NOMO-1 treated with dmso at 0.1 percent for 144 hours (cell line): ENCODE data around the gene KRTAP9-7.
"Not testable (repeated sequence)": the region's sequence is repeated elsewhere in the genome, so short reads cannot be mapped to it uniquely, and the experiment has no call there.

ENCODE experiments used
- DNase-seq: peaks from one replicate; lab custom pipeline; 2025; ENCODE audit not compliant: unreplicated experiment; lab: John Stamatoyannopoulos, UW

KRTAP9-7 gene

DNA sequence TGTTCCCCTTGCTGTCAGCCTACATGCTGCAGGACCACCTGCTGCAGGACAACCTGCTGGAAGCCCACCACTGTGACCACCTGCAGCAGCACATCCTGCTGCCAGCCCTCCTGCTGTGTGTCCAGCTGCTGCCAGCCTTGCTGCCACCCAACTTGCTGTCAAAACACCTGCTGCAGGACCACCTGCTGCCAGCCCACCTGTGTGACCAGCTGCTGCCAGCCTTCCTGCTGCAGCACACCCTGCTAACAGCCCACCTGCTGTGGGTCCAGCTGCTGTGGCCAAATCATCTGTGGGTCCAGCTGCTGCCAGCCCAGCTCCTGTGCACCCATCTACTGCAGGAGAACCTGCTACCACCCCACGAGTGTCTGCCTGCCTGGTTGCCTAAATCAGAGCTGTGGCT is 4.2 kb upstream of the KRTAP9-7 start:
- DNase-seq = not testable (repeated sequence)

DNA sequence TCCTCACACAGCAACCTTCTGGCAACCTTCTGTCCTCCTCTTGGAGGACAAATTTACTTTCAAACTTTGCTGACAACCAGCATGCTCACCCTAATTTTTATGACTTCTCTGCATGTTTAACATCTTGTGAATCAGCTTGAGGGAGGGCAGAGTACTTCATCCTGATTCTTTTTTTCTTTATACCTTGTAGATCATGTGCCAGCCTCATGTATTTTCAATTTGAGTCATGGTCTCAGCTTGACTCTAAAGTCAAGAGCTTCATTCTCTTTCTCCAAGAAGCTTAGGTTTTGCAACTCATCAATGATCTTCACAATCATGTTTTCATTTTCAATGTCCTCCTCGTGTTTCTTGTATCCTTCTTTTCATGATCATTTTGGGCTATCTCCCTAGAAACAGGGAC is 3.6 kb upstream of the KRTAP9-7 start:
- no peak for DNase-seq

DNA sequence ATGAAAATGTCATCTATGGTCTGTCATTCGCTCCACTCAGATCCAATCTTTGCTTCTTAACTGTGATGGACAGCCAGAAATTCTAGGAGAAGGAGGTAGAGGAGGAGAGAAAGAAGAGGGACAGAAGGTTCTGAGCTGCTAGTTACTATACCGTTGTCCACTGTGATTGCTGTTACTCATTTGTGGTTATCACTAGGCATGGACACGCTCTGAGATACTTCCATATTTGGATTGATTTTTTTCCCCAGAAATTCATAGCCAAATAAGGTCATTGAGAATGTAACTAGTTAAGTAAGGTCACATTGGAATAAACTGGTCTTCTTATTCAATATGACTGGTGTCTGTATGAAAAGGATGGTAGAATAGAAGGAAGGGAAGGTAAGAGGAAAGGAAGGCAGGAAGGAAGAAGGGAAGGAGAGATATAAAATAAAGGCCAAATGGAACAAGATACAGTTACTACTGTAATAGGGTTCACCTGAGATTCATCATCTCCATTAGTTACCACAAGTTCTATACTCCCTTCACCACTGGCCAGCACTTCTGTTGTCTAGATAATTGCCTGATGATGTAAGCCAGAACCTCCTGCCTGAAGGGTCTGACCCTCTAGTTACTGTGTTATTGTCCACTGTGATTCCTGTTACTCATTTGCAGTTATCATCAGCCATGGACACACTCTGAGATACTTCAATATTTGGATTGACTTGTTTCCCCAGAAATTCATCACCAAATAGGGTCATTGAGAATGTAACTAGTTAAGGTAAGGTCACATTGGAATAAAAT is 2.9 kb downstream of the KRTAP9-7 start:
- no peak for DNase-seq

DNA sequence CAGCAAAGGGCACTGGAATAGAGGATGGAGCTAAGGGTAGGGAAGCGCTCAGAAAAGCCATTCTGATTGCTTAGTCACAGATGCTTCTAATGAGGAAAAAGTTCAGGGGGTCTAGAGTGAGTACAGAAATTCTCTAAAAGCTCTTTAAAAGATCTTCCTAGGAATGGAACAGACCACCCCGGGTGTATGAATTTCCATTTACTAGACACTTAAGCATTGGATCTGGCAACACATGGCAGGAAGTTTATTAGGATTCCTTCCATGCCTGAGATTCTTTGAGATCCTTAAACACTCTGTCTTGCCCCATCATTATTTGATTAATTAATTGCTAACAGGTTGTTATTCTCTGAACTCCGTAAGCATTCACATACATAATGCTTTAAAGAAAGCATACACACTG is 8.5 kb downstream of the KRTAP9-7 start:
- no peak for DNase-seq

DNA sequence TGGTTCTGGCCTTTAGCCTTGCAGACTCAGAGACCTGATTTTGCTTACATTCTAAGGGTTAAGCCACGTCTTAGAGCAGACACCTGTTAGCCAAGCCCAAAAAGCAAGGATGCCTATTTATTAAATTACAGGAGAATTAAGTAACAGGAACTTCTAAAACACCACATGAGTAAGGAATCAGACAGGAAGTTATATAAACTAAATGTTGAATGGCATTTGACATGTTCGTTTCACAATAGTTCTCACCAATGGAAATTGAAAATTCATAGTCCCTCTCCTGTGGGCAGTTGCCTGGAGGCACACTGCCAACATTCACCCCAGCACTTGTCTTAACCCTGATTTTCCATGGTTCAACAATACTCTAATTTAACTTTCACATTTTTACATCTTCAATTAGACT is 9.0 kb downstream of the KRTAP9-7 start:
- DNase-seq = no peak

DNA sequence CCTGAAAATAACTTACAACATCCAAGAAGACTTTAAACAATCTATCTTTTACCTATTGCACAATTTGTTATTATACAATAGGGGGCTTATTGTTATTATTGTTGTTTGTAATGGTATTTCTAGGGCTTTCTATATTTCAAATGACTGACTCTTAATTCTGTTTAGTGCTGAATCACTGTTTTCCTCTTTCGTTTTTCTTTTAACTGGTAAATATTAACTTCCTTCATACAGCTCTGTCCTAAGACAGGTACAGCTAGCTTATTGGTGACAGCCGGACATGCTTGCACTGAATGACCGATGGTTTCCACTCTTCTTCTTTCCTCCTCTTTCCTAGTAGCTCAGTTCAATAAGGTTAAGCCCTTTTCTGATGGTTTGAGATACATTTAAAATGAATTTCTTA is 11.6 kb downstream of the KRTAP9-7 start:
- no peak for DNase-seq

DNA sequence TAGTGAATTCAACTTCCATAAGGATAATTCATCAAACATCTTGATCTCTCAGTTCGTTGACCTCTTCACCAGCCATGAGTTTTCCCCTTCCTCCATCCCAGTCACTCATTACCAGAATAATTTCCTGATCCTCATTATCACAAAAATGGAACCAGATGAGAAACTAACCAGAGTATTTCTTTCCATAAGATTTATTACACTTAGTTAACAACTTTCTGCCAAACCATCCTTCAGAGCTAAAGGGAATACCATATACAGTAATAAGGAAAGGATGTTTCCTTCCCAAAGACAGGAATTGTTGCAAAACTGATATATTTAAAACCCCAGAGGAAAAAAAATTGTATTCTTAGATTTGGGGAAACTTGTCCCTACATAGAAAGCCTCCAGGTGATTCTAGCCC is 18.5 kb downstream of the KRTAP9-7 start:
- no peak for DNase-seq

DNA sequence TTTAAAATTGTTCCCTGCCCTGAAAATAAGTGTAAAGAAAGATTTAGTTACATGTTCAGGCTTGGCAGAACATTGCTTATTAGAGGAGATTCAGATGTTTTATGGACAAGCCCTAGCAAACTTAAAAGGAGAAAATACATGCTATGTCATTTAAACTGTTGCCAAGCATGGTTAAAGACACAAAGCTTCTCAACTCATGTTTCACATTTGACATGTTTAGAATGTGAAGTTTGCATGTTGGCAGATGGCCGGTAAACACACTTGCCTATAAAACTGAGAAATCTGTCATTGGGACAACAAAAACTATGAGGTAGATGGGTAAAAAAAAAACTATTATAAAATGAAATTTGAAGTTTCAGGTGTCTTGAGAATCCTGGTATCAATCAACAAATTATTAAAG is 21.3 kb downstream of the KRTAP9-7 start:
- DNase-seq = no peak

DNA sequence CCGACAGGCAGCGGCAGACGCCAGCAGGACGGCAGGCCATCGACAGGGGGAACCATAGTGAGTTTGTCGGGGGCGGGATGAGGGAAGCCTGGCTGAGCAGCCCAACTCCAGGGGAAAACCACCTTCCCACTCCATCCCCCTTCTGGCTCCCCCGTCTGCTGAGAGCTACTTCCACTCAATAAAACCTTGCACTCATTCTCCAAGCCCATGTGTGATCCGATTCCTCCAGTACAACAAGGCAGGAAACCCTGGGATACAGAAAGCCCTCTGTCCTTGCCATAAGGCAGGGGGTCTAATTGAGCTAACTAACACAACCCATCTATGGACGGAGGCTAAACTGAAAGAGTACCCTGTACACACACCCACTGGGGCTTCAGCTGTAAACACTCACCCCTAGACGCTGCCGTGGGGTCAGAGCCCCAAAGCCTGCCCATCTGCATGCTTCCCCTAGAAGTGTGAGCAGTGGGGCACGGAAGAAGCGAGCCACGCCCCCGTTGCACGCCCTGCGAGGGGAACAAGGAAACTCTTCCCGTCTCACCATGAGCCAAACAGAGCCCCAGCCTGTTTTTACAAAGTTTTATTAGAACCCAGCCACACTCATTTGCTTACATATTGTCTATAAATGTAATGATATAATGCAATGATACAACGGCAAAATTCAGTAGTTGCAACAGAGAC is 23.1 kb downstream of the KRTAP9-7 start:
- DNase-seq = no peak

DNA sequence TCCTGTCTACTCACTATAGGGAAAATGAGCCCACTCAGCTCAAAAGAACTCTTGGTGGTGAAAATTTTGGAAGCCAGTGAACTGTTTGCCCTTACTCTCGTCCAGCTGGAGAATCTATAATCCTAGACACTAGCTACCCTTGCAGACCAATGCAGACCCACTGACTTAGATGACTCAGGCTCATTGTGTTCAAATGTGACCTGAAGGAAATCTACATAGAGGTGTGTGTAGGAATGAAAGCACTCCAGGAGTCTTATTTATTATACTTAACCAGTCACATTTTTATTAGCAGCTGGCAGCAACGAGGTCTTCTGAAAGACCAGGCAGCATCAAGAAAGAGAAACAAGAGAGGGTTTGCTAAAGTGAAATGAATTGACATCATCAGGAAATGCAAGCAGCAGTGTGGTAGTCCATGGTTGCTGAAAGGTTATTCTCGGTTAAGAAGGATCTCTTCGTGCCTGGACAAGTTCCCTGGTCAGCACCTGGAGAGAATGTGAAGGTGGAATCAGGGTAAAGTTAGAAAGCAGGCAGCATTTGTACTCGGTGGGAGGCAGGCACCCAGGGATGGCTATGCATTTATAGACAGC is 25.8 kb downstream of the KRTAP9-7 start:
- no peak for DNase-seq

DNA sequence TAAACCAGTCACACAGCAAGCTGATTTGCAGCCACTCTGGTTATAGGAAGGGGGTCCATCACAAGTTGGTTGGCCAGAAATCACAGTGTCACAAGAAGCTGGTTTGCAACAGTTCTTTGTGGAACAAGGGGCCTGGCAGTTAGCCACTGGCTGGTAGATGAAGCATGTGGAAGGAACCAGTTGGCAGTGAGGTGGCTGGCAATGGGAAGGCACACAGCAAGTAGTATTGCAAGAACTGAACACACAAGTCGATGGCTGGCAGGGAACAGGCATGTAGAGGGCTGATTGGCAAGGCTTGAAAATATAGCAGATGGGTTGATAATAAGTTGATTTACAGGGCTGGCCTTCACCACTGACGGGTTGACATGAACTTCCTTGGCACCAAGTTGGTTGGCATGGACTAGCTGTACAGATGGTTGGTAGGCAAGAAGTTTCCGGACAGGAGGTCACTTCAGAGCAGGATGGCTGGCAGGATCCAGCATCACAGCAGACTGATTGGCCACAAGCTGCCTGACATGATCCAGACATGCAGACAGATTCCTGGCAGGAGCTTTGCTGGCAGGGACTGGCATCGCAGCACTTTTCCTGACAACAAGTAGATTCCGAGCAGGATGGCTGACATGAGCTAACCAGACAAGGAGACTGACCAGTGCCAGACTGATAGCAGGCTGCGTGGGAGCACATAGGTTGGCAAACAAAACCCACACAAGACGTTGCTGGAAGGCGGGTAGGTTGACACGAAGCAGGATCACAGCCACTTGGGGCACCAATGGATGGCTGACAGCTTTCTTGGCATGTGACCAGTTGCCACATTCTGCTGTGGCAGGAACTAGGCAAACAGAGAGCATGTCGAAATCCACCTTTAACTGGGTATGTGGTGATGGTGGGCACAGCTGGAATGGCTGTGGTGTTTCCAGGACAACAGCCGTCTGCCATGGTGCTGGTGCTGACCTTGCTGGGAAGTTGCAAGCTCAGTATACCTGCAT is 26.7 kb downstream of the KRTAP9-7 start, which contains the start of gene KRTAP29-1:
Gene KRTAP29-1, minus strand, starts transcription at position 936 of the 986 bp plus-strand sequence. Its CDS starts 0 bp downstream, at position 936.
- no peak for DNase-seq

DNA sequence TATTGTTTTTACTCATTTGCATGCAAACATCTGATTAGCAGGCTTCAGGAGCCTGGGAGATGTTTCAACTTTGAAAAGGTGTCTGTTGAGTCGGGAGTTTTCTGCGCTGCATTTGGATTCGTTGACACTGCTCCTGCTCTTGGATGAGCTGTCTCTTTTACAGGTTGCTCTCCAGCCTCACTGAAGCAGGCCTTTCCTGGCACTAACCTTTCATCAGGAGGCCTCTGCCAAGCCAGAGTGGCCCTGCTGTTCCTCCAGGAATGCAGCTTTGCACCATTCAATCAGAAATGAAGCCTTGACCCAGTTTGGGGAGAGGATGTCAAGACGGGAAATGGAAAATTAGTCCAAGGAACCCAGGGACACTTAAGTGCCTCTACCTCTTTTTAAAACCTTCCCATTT is 27.5 kb downstream of the KRTAP9-7 start:
- no peak for DNase-seq

DNA sequence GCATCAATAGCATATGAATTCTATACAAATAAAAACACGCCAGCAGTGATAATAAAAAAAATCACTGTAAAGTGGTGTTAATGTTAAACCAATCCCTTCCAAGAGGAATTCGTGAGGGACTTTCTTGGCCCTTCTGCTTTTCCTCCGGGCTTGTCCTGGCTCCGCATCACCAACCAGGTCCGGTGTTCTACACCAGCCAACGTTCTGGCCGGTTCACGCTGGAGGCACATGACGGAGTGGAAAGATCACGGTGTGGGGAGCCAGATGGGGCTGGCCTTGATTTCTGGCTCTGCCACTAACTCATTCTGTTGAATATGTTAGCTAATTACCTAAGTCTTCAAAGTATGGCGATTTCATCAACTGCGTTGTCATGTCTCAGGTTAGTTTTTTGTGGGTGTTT is 28.6 kb downstream of the KRTAP9-7 start:
- no peak for DNase-seq

DNA sequence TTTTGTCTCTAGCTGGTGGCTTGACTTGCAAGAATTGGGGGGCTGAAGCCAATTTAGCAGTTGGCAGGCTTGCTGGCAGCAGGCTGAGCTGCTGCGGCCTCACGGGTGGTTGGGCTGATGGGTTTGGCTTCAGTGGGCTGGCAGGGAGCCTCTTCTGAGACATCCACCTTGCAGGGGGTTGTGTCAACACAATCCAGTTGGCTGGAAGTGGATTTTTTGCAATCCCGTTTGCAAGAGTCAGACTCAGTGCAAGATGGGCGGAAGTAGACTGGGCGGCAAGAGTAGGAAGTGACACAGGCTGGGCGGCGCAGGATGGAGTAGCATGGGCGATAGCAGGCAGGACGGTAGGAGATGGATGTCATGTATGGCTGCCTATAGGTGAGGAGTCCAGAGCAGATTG is 32.1 kb downstream of the KRTAP9-7 start:
- no peak for DNase-seq

DNA sequence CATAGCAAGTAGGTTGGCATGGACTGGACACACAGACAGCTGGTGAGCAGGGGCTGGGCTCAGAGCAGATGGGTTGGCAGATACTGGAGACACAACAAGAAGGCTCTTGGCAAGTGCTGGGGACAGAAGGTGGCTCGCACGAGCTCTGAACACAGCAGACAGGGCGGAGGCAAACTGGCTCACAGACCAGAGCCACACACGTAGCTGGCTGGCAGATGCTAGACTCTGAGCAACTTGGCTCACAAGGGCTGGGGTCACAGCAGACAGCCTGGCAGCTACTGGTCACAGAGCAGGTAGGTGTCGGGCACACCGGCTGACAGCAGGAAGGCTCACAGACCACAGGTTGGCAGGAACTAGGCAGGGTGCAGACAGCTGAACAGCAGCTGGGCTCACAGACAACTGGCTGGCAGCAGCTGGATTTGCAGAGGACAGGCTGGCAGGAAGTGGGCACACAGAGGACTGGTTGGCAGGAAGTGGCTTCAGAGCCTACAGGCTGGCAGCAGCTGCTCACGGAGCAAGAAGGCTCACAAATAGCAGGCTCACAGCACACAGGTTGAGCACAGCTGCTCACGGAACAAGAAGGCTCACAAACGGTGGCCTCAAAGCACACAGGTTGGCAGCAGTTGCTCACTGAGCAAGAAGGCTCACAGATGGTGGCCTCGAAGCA is 32.9 kb downstream of the KRTAP9-7 start:
- no peak for DNase-seq

DNA sequence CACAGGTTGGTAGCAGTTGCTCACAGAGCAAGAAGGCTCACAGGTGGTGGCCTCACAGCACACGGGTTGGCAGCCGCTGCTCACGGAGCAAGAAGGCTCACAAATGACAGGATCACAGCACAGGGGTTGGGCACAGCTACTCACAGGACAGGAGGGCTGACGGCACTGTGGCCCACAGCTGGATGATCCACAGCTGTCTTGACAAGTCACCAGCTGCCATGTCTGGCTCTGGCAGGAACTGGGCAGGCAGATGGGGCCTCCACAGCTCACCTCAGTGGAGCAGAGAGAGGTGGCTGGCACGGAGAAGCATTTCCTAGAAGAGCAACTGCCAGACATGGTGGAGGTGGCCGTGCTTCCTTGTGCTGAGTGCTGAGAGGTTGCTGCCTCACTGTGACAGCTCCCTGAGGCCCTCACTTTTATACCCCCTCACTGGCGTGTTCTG is 33.4 kb downstream of the KRTAP9-7 start, which contains the start of gene KRTAP16-1:
Gene KRTAP16-1, minus strand, starts transcription at position 392 of the 442 bp plus-strand sequence. Its CDS starts 56 bp downstream, at position 336.
- DNase-seq = no peak

DNA sequence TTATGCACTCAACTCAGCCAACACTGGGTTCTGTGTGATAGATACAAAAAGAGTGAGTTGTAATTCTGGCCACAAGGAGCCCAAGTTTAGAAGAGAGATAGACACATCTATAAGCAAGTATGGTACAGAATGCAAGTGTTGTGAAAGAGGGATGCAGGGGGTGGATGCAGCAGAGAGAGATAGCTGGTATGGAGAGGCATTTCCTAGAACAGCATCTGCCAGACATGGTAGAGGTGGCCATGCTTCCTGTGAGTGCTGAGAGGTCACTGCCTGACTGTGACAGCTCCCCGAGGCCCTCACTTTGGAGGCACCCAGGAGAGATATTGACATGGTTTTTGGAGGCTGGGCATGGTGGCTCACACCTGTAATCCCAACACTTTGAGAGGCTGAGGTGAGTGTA is 35.6 kb downstream of the KRTAP9-7 start:
- no peak for DNase-seq

DNA sequence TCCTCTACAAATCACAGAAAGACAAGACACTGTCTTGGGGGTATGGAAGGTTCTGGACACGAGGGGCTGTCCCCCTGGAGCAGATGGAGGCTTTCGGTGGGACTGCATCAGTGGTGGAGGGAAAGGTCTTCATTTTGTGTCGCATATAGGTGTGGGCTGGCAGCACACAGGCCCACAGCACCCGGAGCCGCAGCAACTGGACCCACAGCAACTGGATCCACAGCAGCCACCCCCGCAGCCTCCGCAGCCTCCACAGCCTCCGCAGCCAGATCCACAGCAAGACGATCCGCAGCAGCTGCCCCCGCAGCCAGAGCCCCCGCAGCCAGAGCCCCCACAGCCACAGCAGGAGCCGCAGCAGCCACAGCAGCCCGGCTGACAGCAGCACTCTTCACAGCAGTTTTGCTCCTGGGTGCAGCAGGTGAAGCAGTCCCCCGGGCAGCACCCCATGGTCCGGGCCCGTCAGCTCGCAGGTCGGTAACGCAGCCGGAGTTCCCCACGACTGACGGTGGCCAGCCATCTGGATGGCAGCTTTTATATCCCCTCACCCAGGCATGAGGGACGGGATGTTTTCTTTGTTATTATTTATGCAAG is 39.8 kb downstream of the KRTAP9-7 start, which contains the start of gene KRTAP17-1:
Gene KRTAP17-1, minus strand, starts transcription at position 507 of the 591 bp plus-strand sequence. Its CDS starts 60 bp downstream, at position 447.
- no peak for DNase-seq

DNA sequence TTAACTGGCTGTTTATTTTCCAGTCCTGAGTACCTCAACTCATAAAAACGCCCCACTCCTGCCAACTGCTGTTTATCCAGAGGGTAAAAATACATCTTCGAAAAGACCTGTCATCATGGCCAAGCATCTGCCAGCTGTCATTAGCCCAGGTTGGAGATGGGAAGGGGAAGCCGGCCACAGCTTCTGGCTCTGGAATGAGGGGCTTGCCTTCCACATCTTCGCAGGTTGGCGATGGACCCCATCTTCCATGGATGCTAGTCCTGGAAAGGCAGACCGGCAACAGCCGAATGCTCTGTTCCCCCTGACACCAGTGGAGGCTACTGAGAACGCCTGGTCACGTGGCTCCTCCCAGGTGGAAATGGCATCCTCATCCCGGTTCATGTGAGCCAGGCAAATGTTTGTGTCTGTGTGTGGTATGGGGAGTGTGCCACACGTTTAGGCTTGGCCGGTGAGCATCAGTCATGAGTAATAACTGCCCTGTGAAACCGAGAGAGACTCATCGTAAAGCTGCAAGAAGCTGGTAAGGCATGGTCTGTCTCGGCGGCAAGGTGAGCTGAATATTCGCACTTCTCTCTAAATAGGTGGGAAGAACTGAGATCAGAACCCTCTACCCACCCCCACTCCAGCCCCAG is 40.4 kb downstream of the KRTAP9-7 start:
- DNase-seq = no peak
